ENCODE measurements around the gene PEBP1.
"Not testable (repeated sequence)": the region's sequence is repeated elsewhere in the genome, so short reads cannot be mapped to it uniquely, and the experiment has no call there.

Gene PEBP1

GRCh38 chr12:118135788-118136558 lies at the start of gene PEBP1:
Gene PEBP1 (plus strand): TSS chr12:118136124. CDS start chr12:118136210, 86 bp downstream.
- DNase-seq, result peak; percentile 94 to 96 (median 96)

- no peak for DNase-seq
Measured at GRCh38 chr12:118089782-118090181, 46.1 kb upstream of the PEBP1 start.

- no peak for DNase-seq
Measured at GRCh38 chr12:118094039-118094438, 41.9 kb upstream of the PEBP1 start.

- DNase-seq, result no peak
Measured at GRCh38 chr12:118098401-118098800, 37.5 kb upstream of the PEBP1 start.

GRCh38 chr12:118098911-118099671 lies 36.8 kb upstream of the PEBP1 start:
- peak; percentile 57 to 82 (median 59) for DNase-seq

GRCh38 chr12:118101051-118101450 lies 34.9 kb upstream of the PEBP1 start:
- DNase-seq, result no peak

GRCh38 chr12:118102070-118102469 lies 33.9 kb upstream of the PEBP1 start:
- no peak for DNase-seq

GRCh38 chr12:118102609-118103008 lies 33.3 kb upstream of the PEBP1 start:
- DNase-seq, result no peak

- peak in 2 of 3 experiments; percentile 50 to 81 for DNase-seq
Measured at GRCh38 chr12:118103201-118103600, 32.7 kb upstream of the PEBP1 start.

GRCh38 chr12:118103601-118104382 lies 32.1 kb upstream of the PEBP1 start, which contains the start of gene VSIG10:
Gene VSIG10 (minus strand): TSS chr12:118104011. CDS start chr12:118103671, 340 bp downstream.
- peak; percentile 66 to 87 (median 87) for DNase-seq

GRCh38 chr12:118107011-118107410 lies 28.9 kb upstream of the PEBP1 start:
- DNase-seq, result no peak

- DNase-seq, result no peak
Measured at GRCh38 chr12:118107694-118108093, 28.2 kb upstream of the PEBP1 start.

- DNase-seq, result no peak
Measured at GRCh38 chr12:118109088-118109487, 26.8 kb upstream of the PEBP1 start.

- no peak for DNase-seq
Measured at GRCh38 chr12:118119449-118119879, 16.5 kb upstream of the PEBP1 start.

GRCh38 chr12:118120579-118121363 lies 15.2 kb upstream of the PEBP1 start:
- peak; percentile 58 to 78 (median 77) for DNase-seq

GRCh38 chr12:118122264-118122663 lies 13.7 kb upstream of the PEBP1 start:
- DNase-seq, result no peak

- DNase-seq, result no peak
Measured at GRCh38 chr12:118124333-118124874, 11.5 kb upstream of the PEBP1 start.

GRCh38 chr12:118125743-118126118 lies 10.2 kb upstream of the PEBP1 start:
- no peak for DNase-seq

GRCh38 chr12:118126119-118126757 lies 9.7 kb upstream of the PEBP1 start:
- DNase-seq, result no peak

- DNase-seq, result no peak
Measured at GRCh38 chr12:118127867-118128266, 8.1 kb upstream of the PEBP1 start.

- DNase-seq, result not testable (repeated sequence)
Measured at GRCh38 chr12:118129436-118129835, 6.5 kb upstream of the PEBP1 start.
